GM19324 (cell line): Measurements from ENCODE around the gene SCTR.

Experiments used
- ATAC-seq: cut with Tn5 transposase; IDR thresholded peaks from one replicate; pipeline ENCODE4 v1.9.1; 2021; ENCODE audit warnings: mild to moderate bottlenecking, moderate library complexity; ENCODE audit not compliant: unreplicated experiment, low FRiP score

SCTR gene

GRCh38 chr2:119449521-119449920 is 74.8 kb downstream of the SCTR start:
- ATAC-seq: no peak

- ATAC-seq: no peak
Observed at GRCh38 chr2:119448427-119449141, 75.7 kb downstream of the SCTR start.

- ATAC-seq: no peak
Observed at GRCh38 chr2:119446037-119446436, 78.2 kb downstream of the SCTR start.

GRCh38 chr2:119442850-119443249 is 81.4 kb downstream of the SCTR start:
- no peak for ATAC-seq

- no peak for ATAC-seq
Observed at GRCh38 chr2:119442226-119442619, 82.1 kb downstream of the SCTR start.

- ATAC-seq: no peak
Observed at GRCh38 chr2:119441376-119442225, 82.7 kb downstream of the SCTR start.

GRCh38 chr2:119440873-119441272 is 83.4 kb downstream of the SCTR start:
- no peak for ATAC-seq

- ATAC-seq: no peak
Observed at GRCh38 chr2:119440501-119440870, 83.8 kb downstream of the SCTR start.

GRCh38 chr2:119439574-119440500 is 84.4 kb downstream of the SCTR start:
- no peak for ATAC-seq

GRCh38 chr2:119438726-119439284 is 85.5 kb downstream of the SCTR start:
- no peak for ATAC-seq

GRCh38 chr2:119438128-119438656 is 86.1 kb downstream of the SCTR start:
- ATAC-seq: no peak

- no peak for ATAC-seq
Observed at GRCh38 chr2:119436993-119437772, 87.1 kb downstream of the SCTR start.

- ATAC-seq: no peak
Observed at GRCh38 chr2:119435953-119436297, 88.4 kb downstream of the SCTR start.

GRCh38 chr2:119435081-119435952 is 89.0 kb downstream of the SCTR start:
- no peak for ATAC-seq

- no peak for ATAC-seq
Observed at GRCh38 chr2:119434664-119435063, 89.6 kb downstream of the SCTR start.

- no peak for ATAC-seq
Observed at GRCh38 chr2:119433636-119434327, 90.5 kb downstream of the SCTR start.

GRCh38 chr2:119432851-119433522 is 91.3 kb downstream of the SCTR start:
- ATAC-seq: no peak
